ENCODE data around the gene ADCY6.

ADCY6 gene

DNA sequence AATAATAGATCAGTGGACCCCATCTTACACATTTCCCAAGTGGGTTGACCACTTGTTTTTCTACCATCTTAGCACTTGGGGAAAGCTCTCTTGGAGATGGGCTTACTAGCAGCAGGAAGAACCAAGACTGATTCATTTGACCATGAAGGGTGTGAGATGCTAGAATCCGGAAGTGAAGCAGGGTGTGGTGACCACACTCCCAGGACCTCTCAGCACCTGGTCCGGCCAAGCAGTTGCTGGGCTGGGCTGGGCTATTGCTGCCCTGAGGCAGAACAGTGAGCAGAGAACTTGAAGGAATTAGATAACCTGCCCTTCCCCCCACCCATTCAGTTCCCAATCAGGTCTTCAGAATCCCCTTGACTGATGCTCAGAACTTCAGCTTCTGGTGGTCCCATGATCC lies 24.4 kb downstream of the ADCY6 start:
- TF ChIP-seq, protein P1, sequence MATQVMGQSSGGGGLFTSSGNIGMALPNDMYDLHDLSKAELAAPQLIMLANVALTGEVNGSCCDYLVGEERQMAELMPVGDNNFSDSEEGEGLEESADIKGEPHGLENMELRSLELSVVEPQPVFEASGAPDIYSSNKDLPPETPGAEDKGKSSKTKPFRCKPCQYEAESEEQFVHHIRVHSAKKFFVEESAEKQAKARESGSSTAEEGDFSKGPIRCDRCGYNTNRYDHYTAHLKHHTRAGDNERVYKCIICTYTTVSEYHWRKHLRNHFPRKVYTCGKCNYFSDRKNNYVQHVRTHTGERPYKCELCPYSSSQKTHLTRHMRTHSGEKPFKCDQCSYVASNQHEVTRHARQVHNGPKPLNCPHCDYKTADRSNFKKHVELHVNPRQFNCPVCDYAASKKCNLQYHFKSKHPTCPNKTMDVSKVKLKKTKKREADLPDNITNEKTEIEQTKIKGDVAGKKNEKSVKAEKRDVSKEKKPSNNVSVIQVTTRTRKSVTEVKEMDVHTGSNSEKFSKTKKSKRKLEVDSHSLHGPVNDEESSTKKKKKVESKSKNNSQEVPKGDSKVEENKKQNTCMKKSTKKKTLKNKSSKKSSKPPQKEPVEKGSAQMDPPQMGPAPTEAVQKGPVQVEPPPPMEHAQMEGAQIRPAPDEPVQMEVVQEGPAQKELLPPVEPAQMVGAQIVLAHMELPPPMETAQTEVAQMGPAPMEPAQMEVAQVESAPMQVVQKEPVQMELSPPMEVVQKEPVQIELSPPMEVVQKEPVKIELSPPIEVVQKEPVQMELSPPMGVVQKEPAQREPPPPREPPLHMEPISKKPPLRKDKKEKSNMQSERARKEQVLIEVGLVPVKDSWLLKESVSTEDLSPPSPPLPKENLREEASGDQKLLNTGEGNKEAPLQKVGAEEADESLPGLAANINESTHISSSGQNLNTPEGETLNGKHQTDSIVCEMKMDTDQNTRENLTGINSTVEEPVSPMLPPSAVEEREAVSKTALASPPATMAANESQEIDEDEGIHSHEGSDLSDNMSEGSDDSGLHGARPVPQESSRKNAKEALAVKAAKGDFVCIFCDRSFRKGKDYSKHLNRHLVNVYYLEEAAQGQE (IDR thresholded peaks at IDR 0.05; ENCODE audit: insufficient replicate concordance, low read depth), result no peak
- TF ChIP-seq GABPA (IDR thresholded peaks at IDR 0.05; ENCODE audit: low read depth), result no peak
- TF ChIP-seq POLR2AphosphoS5 (IDR thresholded peaks at IDR 0.05; ENCODE audit: low read depth), result no peak
- TF ChIP-seq, protein P2, sequence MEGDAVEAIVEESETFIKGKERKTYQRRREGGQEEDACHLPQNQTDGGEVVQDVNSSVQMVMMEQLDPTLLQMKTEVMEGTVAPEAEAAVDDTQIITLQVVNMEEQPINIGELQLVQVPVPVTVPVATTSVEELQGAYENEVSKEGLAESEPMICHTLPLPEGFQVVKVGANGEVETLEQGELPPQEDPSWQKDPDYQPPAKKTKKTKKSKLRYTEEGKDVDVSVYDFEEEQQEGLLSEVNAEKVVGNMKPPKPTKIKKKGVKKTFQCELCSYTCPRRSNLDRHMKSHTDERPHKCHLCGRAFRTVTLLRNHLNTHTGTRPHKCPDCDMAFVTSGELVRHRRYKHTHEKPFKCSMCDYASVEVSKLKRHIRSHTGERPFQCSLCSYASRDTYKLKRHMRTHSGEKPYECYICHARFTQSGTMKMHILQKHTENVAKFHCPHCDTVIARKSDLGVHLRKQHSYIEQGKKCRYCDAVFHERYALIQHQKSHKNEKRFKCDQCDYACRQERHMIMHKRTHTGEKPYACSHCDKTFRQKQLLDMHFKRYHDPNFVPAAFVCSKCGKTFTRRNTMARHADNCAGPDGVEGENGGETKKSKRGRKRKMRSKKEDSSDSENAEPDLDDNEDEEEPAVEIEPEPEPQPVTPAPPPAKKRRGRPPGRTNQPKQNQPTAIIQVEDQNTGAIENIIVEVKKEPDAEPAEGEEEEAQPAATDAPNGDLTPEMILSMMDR (IDR thresholded peaks at IDR 0.05; ENCODE audit: insufficient read depth, low read length), result no peak
- TF ChIP-seq SPI1 (IDR thresholded peaks at IDR 0.05; ENCODE audit: borderline replicate concordance, low read depth), result no peak

DNA sequence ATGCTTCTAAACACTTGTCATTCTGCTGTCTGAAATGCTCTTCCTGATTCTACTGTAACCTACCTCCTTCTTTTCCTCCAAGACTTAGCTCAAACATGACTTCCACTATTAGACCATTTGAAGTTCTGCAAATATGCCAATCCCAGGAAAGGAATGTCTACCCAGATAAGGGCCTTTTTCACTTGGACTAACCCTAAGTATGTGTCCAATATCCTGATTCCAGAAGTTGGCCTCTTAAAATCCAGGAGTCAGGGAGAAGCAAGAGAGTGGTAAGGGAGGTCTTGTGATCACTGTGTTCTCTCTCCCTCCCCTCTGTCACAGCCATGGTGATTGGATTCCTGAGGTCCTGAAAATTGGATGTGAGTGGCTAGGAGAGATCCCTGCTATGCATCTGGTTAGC lies 30.2 kb downstream of the ADCY6 start:
- no peak for DNase-seq (ENCODE audit: low read depth in 1 of 2, low spot score in 1 of 2)
- H3K4me3 ChIP-seq (replicated peaks; ENCODE audit: insufficient read depth, low read length), result no peak overlapping the region
- no peak for TF ChIP-seq SPI1 (IDR thresholded peaks at IDR 0.05; ENCODE audit: borderline replicate concordance, low read depth)

More for the DNA sequence above, 24.4 kb downstream of the ADCY6 start:
- Histone ChIP-seq H3K4me3 (replicated peaks; ENCODE audit: insufficient read depth, low read length) (no peak overlapping the region), H3K27ac (replicated peaks) (no peak overlapping the region), H3K27me3 (ENCODE audit: insufficient read depth, poor library complexity, severe bottlenecking) (no peaks in the 10 kb centered on the region)
- no peak for DNase-seq (ENCODE audit: low read depth in 1 of 2, low spot score in 1 of 2)

DNA sequence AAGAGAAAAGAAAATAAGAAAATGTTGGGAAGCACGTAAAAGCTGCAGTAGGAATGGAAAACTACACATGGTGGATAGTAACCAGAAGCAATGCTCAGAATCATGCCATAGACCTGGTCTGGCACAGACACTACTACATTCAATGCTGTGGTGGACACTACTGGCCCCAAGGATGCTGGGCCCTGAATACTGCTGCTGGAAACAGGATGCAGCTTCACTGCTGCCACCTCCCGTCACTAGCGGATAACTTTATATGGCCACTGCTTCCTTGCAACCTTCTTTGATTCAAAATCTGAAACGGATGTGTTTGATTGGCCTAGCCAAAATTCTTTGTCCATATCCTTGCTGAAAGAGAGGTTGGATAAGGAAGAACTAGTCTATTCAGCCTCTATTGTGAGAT lies 30.7 kb downstream of the ADCY6 start:
- H3K27ac ChIP-seq (replicated peaks), result no peak overlapping the region
- DNase-seq (ENCODE audit: low read depth in 1 of 2, low spot score in 1 of 2), result no peak
- no peaks in the 10 kb centered on the region for H3K27me3 ChIP-seq (ENCODE audit: insufficient read depth, poor library complexity, severe bottlenecking)
- no peak for TF ChIP-seq POLR2AphosphoS5 (IDR thresholded peaks at IDR 0.05; ENCODE audit: low read depth)
- TF ChIP-seq, protein P2 (IDR thresholded peaks at IDR 0.05; ENCODE audit: insufficient read depth, low read length), result no peak
- no peak overlapping the region for H3K4me3 ChIP-seq (replicated peaks; ENCODE audit: insufficient read depth, low read length)

More for the DNA sequence above, 30.2 kb downstream of the ADCY6 start:
- Histone ChIP-seq H3K27me3 (ENCODE audit: insufficient read depth, poor library complexity, severe bottlenecking) (no peaks in the 10 kb centered on the region), H3K27ac (replicated peaks) (no peak overlapping the region)

DNA sequence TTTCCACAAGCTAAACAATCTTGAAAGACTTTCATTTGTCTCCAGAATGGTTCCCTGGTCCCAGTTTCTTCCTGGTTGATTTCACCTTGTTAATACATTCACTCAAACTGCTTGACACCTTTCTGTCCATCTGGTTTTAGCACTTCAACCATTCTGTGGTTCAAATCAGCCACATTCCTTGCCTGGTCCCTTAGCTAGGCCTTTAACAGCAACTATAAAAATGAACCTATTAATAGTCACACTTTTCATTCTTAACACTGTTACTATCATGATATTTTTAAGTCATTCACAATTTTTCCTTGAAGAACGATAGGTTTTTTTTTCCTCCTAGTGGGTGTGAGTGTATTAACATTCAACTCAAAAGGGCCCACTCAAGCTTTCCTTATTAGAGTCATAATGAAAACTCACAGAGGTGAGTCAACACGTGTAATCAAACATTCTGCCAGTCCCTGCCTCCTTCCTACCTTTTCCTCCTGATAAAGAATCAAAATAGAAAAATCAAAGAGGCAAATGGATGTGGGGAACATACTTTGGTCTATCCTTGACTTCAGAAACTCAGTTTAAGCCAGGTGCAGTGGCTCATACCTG lies 38.0 kb downstream of the ADCY6 start:
- Histone ChIP-seq H3K27ac (replicated peaks) (no peak overlapping the region), H3K4me3 (replicated peaks; ENCODE audit: insufficient read depth, low read length) (no peak overlapping the region), H3K27me3 (ENCODE audit: insufficient read depth, poor library complexity, severe bottlenecking) (no peaks in the 10 kb centered on the region)
- DNase-seq (ENCODE audit: low read depth in 1 of 2, low spot score in 1 of 2), result no peak
- TF ChIP-seq, protein P1 (IDR thresholded peaks at IDR 0.05; ENCODE audit: insufficient replicate concordance, low read depth), result no peak
- TF ChIP-seq SPI1 (IDR thresholded peaks at IDR 0.05; ENCODE audit: borderline replicate concordance, low read depth) (no peak), GABPA (IDR thresholded peaks at IDR 0.05; ENCODE audit: low read depth) (no peak), POLR2AphosphoS5 (IDR thresholded peaks at IDR 0.05; ENCODE audit: low read depth) (no peak)
- TF ChIP-seq, protein P2 (IDR thresholded peaks at IDR 0.05; ENCODE audit: insufficient read depth, low read length), result no peak

Data from HL-60 (cell line).